Urinary bladder (tissue), 4 donors: ENCODE data around the gene DCPS. TPM values are rescaled to one million over a fixed set of nuclear protein-coding genes. Genes with fewer than 3 reads are reported as not detected.
"Not testable (repeated sequence)": the region's sequence is repeated elsewhere in the genome, so short reads cannot be mapped to it uniquely, and the experiment has no call there.

Experiments
- DNase-seq: peaks from one replicate; pipeline ENCODE4 v3.0.0-alpha.2; 2015; ENCODE audit errors: extremely low spot score
- H3K27ac ChIP-seq: one replicate; pipeline ENCODE4 v1.5.1; 2013; ENCODE audit warnings: low read depth, mild to moderate bottlenecking, moderate library complexity
- H3K36me3 ChIP-seq: one replicate; pipeline ENCODE4 v1.6.1; 2013; ENCODE audit warnings: mild to moderate bottlenecking, moderate library complexity; ENCODE audit not compliant: insufficient read depth
- H3K4me1 ChIP-seq: one replicate; pipeline ENCODE4 v1.6.1; 2013; ENCODE audit warnings: mild to moderate bottlenecking, moderate library complexity; ENCODE audit not compliant: insufficient read depth
- H3K4me3 ChIP-seq: one replicate; pipeline ENCODE4 v1.5.1; 2013; ENCODE audit warnings: low read depth, low read length
- WGBS: extraction: QIAGEN DNeasy Blood & Tissue Kit; methylation state at CpG from one replicate; pipeline ENCODE4 v1.1.7; 2013; 5-methylcytosine and 5-hydroxymethylcytosine counted together
- polyA plus RNA-seq: library from polyadenylated mRNA; stranded (reverse); fragments of 200-250 nt; gene quantifications from one replicate; pipeline ENCODE4 v1.2.3, GENCODE V29; 2013
- total RNA-seq: library from RNA; depleted of rRNA; stranded (reverse); fragments of >200 nt; gene quantifications from one replicate; pipeline ENCODE4 v1.2.3, GENCODE V29; 2014
- donor health status: healthy with polysubstance abuse.
- donor health status: healthy.

Gene DCPS
- total and polyA plus RNA-seq, 2 donors: 6.7 to 28.3 TPM

DNA sequence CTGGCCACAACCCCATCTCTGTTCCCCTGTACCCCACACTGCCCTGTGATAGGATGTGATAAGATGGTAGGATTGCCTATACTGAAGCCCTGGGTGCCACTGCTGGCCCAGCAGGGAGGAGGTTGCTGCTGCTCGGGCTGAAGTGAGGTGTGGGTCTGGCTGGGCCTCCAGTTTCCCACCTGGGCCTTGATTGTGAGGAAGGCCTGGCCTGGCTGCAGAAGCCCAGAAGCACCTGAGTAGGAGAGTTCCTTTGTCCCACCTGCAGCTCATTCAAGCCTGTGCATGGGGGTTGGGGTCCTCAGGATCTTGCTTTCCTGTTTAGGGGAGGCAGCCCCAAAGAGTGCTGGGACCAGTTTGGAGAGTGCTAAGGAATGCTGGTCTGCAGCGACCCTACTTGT lies 54.9 kb downstream of the DCPS start:
- 62% methylated on average over 2 of the region's 2 CpGs for WGBS
- Histone ChIP-seq H3K27ac (peak overlapping the region; percentile 35), H3K36me3 (no peaks in the 10 kb centered on the region), H3K4me3 (no peak overlapping the region), H3K4me1 (no peaks in the 10 kb centered on the region)
- no peak for DNase-seq

DNA sequence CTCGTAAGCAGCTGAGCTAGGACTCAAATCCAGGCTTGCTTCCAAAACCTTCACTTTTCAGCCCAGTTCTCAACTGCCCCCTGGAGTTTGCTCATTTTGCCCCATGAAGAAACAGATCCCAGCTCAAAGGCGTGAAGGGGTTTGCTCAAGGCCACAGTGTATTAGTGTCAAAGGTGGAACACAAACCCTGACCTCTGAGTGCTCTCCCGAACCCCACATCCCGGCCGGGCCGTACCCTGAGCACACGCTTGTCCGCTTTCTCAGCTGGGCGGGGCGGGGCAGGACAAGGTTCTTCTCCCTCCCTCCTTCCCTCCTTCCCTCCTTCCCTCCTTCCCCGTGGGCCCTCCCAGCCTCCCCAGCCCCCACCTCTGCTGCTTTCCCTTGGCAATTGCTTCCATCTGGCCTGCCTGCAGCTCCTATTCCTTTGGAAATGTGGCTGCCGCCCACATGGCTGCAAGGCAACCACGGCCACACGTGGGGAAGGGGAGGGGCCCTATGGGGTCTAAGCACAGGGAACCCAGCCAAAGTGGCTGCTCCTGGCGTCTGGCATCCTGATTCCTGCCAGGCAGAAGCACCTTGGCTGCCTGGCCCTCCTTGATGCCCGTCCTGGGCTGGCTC lies 55.7 kb downstream of the DCPS start:
- DNase-seq: no peak
- no peaks in the 10 kb centered on the region for H3K4me1 ChIP-seq
- WGBS: 23% methylated on average over 16 of the region's 16 CpGs
- H3K4me3 ChIP-seq: no peak overlapping the region
- peak overlapping the region; percentile 31 for H3K27ac ChIP-seq
- no peaks in the 10 kb centered on the region for H3K36me3 ChIP-seq

DNA sequence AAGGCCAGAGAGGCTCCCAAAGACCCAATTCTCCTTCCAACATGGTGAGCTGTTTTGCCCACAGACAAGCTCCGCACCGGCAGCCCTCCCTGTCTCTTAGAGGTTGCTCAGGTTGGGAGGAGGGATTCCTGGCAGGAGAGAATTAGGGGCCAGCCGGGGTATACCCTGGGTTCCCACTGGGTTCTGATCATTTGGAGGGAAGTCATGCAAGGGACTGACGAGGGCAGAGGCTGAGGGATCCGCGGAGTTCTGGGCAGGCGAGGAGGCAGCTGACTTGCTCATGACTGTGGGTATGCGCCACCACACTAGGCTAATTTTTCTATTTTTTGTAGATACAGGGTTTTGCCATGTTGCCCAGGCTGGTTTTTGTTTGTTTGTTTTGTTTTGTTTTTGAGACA lies 56.2 kb downstream of the DCPS start:
- no peak for DNase-seq
- no peaks in the 10 kb centered on the region for H3K36me3 ChIP-seq
- H3K4me1 ChIP-seq: no peaks in the 10 kb centered on the region
- H3K4me3 ChIP-seq: no peak overlapping the region
- 81% methylated on average over 8 of the region's 8 CpGs for WGBS
- no peak overlapping the region for H3K27ac ChIP-seq

DNA sequence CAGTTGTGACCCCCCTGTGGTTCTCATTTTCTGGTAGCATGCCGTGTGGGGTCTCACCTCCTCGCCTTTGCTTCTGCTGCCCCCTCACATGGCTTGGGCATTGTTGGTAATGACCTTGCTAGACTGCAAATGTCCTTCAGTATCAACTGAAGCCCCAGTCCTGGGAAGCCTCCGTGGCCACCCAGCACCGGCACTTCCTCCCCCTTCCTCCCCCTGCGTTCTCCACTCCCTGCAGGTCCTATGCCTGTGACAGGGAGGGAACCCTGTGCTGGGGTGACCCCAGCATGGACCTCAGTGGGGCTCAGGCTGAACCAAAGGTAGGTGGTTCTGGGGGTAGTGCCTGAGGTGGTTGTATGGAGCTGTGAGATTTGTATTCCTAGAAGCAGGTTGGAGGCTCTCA lies 57.5 kb downstream of the DCPS start:
- WGBS: 85% methylated on average over 5 of the region's 5 CpGs
- no peaks in the 10 kb centered on the region for H3K36me3 ChIP-seq
- H3K27ac ChIP-seq: no peak overlapping the region
- no peaks in the 10 kb centered on the region for H3K4me1 ChIP-seq
- H3K4me3 ChIP-seq: no peak overlapping the region
- DNase-seq: no peak

DNA sequence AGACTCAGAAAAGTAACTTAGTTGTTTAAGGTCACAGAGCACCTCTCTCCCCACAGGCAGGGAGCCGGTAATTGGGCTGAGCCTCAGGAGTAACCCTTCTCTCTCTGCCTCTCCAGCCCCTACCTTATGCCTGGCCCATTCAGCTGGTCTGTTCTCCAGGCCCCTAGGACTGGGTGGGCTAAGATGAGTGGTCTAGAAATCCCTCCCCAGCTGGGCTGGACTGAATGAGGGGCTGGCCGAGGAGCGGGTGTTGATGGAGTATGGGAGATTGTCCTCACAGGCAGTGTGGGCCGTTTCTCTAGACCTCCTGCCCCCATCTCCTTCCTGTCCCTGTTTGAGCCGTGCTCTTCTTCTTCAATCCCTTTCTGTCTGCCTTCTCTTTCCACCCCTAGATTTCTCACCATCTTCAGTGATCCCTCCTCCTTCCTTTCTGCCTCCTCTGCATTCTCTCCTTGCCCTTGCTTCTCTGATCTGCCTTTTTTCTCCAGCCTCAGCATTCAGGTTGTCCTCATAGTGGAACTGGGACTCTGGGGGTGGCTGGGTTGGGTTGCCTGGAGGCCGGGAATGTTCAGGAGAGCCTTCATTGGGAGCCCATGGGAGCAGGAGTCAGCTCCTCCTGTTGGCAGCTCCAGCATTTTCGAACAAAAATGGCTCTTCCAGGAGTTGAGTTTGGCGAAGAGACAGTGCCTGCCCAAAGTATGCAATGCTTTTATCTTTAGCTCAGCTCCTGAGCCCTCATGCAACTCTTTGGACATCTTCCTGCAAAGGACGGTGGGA lies 59.2 kb downstream of the DCPS start:
- no peak for DNase-seq
- Histone ChIP-seq H3K4me1 (no peaks in the 10 kb centered on the region), H3K4me3 (no peak overlapping the region), H3K27ac (no peak overlapping the region), H3K36me3 (no peaks in the 10 kb centered on the region)
- WGBS: 74% methylated on average over 9 of the region's 9 CpGs

DNA sequence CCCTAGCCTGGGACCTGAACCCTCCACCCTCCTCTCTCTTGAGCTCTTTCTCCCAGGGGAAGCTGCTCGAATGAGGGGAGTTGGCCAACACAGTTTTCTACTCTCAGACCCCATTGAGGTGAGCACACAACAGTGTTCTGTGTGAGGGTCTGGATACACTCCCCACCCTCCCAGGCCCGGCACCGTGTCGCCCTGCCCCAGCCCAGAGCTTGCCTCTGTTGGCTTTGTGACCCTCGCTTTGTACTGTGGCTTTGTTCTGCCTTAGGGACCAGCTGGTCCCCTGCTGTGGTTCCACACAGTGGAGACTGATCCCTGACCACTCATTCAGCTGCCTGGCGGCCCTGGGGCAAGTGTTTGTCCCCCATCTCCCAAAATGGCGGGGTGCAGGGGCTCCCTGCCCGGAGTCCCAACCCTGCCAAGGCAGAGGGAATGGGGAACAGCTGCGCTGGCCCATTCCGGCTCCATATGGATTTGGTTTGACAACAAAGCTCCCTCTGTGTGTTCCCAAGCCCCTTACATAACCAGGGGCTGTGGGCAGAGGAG lies 59.9 kb downstream of the DCPS start:
- Histone ChIP-seq H3K27ac (peak overlapping the region; percentile 53), H3K36me3 (no peaks in the 10 kb centered on the region), H3K4me1 (no peaks in the 10 kb centered on the region), H3K4me3 (no peak overlapping the region)
- 75% methylated on average over 10 of the region's 10 CpGs for WGBS
- DNase-seq: no peak

DNA sequence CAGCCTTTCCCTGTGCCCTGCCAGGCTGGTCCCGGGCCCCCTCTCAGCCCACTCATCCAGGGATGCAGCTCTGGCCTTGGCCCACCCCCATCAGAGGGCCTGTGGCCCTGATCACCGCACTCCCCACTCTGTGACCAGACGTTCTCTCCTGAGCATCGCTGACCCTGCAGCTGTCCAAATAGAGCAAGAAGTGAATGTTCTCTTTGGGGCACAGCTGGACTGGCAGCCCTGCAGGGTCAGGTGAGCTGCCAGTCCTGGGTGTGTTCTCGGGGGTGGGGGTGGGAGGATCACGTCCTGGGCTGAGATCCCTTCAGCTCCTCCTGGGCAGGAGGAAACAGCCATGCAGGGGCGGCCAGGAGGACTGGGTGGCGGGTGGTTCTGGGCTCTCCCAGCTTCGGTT lies 60.9 kb downstream of the DCPS start:
- not testable (repeated sequence) for DNase-seq, H3K36me3 ChIP-seq, H3K27ac ChIP-seq, H3K4me3 ChIP-seq, H3K4me1 ChIP-seq
- WGBS: 75% methylated on average over 5 of the region's 9 CpGs

DNA sequence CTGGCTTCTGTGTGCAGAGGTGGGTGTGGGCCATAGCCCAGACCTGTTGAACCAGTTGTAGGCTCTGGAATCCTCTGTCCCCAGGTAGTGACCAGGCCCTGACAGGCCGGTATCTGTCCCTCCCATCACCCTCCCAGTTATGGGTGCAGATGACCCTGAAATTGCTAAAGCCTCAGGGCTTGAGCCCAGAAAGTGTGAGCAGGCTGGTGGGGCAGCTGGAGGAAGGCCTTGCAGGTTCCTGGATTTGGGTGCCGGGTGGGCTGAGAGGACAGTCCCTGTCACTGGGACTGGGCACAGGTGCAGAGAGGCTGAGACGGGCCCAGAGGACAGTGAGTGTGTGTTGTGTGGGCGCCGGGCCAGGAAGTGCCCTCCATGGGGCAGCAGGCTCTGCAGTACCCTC lies 61.6 kb downstream of the DCPS start:
- H3K4me1 ChIP-seq, H3K27ac ChIP-seq, H3K36me3 ChIP-seq, DNase-seq, H3K4me3 ChIP-seq: not testable (repeated sequence)
- 81% methylated on average over 5 of the region's 5 CpGs for WGBS

DNA sequence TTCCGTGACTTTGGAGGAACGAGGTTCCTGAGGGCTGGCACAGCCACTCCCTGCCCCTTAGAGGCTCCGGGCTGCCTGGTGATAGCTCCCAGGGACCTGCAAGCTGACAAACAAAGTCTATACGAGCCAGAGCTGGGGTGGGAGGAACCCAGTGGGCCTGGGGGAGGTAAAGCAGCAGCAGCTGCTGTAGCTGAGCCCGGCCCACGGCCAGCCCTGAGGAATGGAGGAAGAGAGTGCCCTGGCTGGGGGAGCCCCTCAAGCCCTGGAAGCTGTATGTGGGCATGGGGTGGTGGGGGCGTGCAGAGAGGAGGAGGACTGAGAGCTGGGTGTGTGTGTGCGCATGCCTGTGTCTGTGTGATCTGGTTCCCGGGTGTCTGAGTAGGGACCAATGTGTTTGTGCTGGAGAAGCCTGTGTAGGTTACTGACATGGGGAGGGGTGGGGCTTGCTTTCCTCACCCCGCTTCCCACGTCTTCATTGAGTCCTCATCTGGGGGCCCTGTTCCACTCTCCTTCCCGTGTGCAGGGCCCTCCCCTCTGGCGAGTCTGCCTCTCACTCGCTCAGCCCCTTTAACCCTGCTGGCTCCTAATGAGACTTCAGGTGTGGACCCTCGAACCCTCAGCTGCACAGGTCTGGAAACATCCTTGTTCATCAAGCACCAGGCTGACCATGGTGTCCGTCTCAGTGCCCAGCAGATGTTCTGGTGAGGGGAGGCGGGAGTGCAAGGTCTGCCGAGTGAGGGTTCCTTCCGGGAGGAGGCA lies 62.4 kb downstream of the DCPS start:
- 46% methylated on average over 19 of the region's 19 CpGs for WGBS
- no peak for DNase-seq
- H3K27ac ChIP-seq: no peak overlapping the region
- H3K36me3 ChIP-seq: no peaks in the 10 kb centered on the region
- H3K4me1 ChIP-seq: no peaks in the 10 kb centered on the region
- H3K4me3 ChIP-seq: no peak overlapping the region

DNA sequence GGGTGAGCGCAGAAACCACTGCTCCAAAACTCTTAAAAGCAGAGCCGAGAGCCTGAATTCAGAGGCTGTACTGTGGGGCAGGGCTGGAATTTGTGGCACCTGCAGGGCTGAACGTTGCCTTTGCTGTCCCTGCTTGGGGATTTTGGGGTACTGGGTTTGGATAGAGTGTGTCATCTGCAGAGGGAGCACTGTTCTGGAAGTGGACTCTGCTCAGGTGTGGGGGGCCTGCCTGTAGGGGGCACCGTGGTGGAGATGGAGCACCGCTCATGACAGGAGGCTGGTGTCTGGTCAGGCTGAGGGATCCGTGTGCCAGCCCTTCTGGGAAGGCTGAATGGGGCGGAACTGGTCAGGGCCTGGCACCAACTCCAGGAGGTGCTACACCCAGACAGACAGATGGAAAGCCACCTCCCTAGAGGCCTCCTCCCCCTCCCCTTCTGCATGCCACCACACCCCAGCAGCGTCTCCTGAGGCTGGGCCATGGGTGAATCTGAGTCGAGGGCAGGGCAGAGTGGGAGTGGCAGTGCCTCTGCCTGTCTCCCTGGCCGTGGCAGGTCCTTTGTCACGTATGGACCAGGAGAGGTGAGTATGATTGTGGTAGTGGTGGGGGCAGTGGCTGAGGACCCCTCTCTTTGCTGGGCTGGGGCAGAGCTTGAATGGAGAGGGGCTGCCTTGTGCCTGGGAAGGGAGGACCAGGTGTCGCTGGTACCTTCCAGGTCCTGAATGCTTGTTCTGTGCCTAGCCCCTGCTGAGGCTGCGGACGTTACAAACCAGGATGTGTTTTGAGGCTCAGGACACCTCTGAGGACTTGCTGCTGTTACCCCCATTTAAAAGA lies 63.2 kb downstream of the DCPS start:
- H3K4me3 ChIP-seq, H3K36me3 ChIP-seq, H3K27ac ChIP-seq, H3K4me1 ChIP-seq, DNase-seq: not testable (repeated sequence)
- 74% methylated on average over 14 of the region's 14 CpGs for WGBS

DNA sequence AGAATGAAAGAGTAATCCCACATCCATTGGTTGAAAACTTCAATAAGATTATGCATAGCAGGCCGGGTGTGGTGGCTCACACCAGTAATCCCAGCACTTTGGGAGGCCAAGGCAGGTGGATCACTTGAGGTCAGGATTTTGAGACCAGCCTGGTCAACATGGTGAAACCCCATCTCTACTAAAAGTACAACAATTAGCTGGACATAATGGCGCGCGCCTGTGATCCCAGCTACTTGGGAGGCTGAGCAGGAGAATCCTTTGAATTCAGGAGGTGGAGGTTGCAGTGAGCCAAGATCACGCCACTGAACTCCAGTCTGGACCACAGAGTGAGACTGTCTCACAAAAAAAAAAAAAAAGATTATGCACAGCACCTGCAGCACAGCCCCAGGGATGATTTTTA lies 63.9 kb downstream of the DCPS start:
- not testable (repeated sequence) for H3K27ac ChIP-seq, DNase-seq, H3K36me3 ChIP-seq, H3K4me1 ChIP-seq, H3K4me3 ChIP-seq
- 97% methylated on average over 5 of the region's 5 CpGs for WGBS

DNA sequence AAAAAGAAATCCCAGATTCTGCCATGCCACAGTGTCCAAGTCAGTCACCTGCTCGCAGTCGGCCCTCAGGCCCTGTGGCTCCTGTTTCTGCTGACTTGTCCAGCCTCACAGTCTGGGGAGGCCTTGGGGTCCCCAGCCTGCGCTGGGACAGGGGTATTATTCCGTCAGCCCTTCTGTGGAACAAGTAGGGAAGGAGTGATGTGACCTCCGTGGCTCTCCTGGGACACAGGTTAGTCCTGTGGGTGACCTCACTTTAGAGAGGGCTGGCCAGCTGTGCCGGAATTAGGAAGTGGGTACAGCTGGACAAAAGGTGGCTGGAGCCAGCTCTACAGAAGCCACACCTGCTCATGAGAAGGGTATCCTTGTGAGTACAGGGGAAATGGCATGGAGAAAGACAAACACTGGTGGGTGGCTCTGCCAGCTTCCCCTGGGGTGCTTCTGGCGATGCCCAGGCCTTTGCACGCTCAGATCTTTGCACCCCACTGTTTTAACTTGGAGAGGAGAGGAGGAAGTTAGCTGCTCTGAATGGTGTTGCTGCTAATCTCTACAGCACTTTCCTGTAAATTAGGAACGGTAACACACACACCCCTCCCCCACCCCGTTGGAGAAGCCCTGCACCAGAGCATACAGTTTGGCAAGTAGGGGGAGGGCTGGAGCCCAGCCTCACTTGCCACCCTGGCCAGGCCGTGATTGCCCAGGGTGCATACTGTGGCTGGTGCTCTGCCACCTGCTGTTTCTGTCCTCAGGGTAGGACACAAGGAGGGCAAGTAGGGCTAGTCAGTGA lies 64.7 kb downstream of the DCPS start:
- not testable (repeated sequence) for H3K4me1 ChIP-seq, H3K36me3 ChIP-seq, DNase-seq, H3K27ac ChIP-seq, H3K4me3 ChIP-seq
- WGBS: 70% methylated on average over 11 of the region's 11 CpGs
